Measurements from ENCODE around the gene DGCR8. TPM values are rescaled to one million over a fixed set of nuclear protein-coding genes. Genes with fewer than 3 reads are reported as not detected.

The DGCR8 gene
- total RNA-seq, 6 experiments from 2014 or later: 11.4 to 27.2 (median 16.1) TPM

DNA sequence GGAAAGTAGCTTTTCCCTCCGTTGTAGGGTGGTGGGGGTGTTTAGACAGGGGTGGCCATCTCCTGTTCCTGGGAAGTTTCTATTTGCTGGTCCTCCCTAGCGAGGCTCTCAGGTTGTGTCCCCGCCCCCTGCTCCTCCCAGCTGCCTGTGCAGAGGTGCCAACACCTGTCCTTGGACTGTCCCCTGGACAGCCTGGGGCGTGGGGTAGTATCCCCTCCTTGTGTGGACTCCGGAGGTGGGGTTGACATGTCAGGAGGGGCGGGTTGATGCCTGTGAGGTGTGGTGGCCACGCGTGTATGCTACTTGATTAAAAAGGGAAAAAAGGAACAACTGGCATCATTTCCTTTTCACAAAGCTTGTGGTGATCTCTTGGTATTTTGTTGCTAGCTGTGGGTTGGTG is 21.6 kb downstream of the DGCR8 start:
- Histone ChIP-seq H3K9me3 (no peaks in the 10 kb centered on the region), H3K4me1 (peaks cover 0 to 21% (median 9%) of the 10 kb centered on the region in 4 donors), H3K4me3 (no peak overlapping the region), H3K36me3 (peaks cover 0 to 34% (median 20%) of the 10 kb centered on the region in 4 donors), H3K27me3 (no peaks in the 10 kb centered on the region), H3K27ac (peak overlapping the region in 2 of 3 donors; percentile 36 to 73)
- peak; percentile 49 to 79 (median 78) for DNase-seq
- peak; percentile 70 to 81 (median 74) for ATAC-seq
- intact Hi-C loops (cut with DNase I): no loop called here
- TF ChIP-seq POLR2A (IDR thresholded peaks at IDR 0.05): no peak
- no peak for TF ChIP-seq CTCF (IDR thresholded peaks at IDR 0.05)
- WGBS (ENCODE audit: insufficient coverage, low coverage, low lambda C conversion rate, missing lambda C conversion rate): 33% methylated on average over 6 of the region's 8 CpGs

DNA sequence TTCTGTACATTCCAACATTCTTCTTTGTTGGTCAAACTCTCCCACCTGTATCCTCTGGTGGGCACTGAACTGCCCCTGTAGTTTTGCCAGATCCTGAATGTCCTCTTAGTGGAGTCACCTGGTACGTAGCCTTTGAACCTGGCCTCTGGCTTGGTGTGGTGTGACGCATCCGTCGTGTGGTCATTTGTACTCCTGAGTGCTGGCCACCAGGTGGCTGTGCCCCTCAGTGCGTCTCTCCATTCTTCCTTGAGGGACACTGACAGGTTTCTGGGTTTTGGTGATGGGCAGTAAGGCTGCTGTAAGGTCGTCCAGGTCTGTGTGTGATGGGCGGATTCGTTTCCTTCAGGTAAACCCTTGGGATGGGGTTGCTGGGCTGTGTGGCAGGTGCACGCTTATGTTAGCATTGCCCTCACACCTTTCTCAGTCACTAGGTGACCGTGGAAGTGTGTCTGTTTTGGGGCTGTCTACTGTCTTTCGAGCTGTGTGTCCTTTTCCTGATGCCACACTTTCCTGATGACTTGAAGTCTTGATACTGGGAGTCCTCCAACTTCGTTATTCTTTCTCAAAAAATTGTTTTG is 22.3 kb downstream of the DGCR8 start:
- WGBS (ENCODE audit: insufficient coverage, low coverage, low lambda C conversion rate, missing lambda C conversion rate): 58% methylated on average over 8 of the region's 12 CpGs
- H3K27me3 ChIP-seq: no peaks in the 10 kb centered on the region
- H3K27ac ChIP-seq: peak overlapping the region in 2 of 3 donors; percentile 36 to 73
- H3K36me3 ChIP-seq: peaks cover 6 to 38% (median 23%) of the 10 kb centered on the region in 4 donors
- peak; percentile 23 to 42 (median 36) for TF ChIP-seq CTCF (IDR thresholded peaks at IDR 0.05)
- TF ChIP-seq POLR2A (IDR thresholded peaks at IDR 0.05): no peak
- H3K9me3 ChIP-seq: no peaks in the 10 kb centered on the region
- H3K4me1 ChIP-seq: peaks cover 0 to 21% (median 9%) of the 10 kb centered on the region in 4 donors
- intact Hi-C loops (cut with DNase I): no loop called here
- peak; percentile 52 to 76 (median 71) for DNase-seq
- ATAC-seq: peak; percentile 81 to 91 (median 84)
- no peak overlapping the region for H3K4me3 ChIP-seq

GRCh38 chr22:20105456-20106204 is 25.6 kb downstream of the DGCR8 start:
- peaks cover 6 to 52% (median 20%) of the 10 kb centered on the region in 4 donors for H3K36me3 ChIP-seq
- peak overlapping the region in 1 of 3 donors; percentile 51 for H3K27ac ChIP-seq
- ATAC-seq: no peak
- no peaks in the 10 kb centered on the region for H3K9me3 ChIP-seq
- no peaks in the 10 kb centered on the region for H3K27me3 ChIP-seq
- no peak overlapping the region for H3K4me3 ChIP-seq
- H3K4me1 ChIP-seq: peaks cover 0 to 21% (median 9%) of the 10 kb centered on the region in 4 donors
- 100% methylated on average over 4 of the region's 7 CpGs for WGBS (ENCODE audit: insufficient coverage, low coverage, low lambda C conversion rate, missing lambda C conversion rate)
- peak in 2 of 3 donors; percentile 5 to 33 for DNase-seq
- TF ChIP-seq POLR2A (IDR thresholded peaks at IDR 0.05): no peak
- TF ChIP-seq CTCF (IDR thresholded peaks at IDR 0.05): no peak
- intact Hi-C loops (cut with DNase I): no loop called here

- Histone ChIP-seq H3K4me3 (no peak overlapping the region), H3K27ac (no peak overlapping the region), H3K27me3 (no peaks in the 10 kb centered on the region), H3K9me3 (no peaks in the 10 kb centered on the region), H3K36me3 (peaks cover 6 to 59% (median 24%) of the 10 kb centered on the region in 4 donors), H3K4me1 (peaks cover 0 to 21% (median 9%) of the 10 kb centered on the region in 4 donors)
- TF ChIP-seq CTCF (IDR thresholded peaks at IDR 0.05) (no peak), POLR2A (IDR thresholded peaks at IDR 0.05) (no peak)
- DNase-seq (peak in 2 of 3 donors; percentile 13 to 41), ATAC-seq (no peak)
- 40% methylated on average over 1 of the region's 20 CpGs for WGBS (ENCODE audit: insufficient coverage, low coverage, low lambda C conversion rate, missing lambda C conversion rate)
- intact Hi-C loops (cut with DNase I): no loop called here
These were observed 26.3 kb downstream of the DGCR8 start for GRCh38 chr22:20106205-20106848.

Measured in right lobe of liver (tissue), 6 donors.